ENCODE results near the gene OXSR1.

DNA sequence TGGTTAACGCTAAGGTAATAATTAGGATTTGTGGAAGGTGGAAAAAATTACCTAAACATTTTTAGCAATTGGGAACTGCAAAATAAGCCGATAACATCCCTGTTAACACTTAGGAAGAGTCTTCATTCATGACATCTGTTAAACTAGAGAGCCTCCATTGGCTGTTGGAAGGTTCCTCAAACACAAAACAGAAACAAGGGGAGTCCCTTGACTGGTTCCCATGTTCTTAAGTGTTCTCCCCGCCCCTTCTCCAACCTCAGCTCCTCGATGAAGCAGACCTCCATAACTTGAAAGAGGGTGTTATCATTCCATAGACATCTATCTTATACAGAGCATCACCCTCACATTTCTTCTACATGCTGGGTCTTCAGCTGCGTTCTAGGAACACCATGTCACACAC, 102.8 kb downstream of the OXSR1 start:
- TF ChIP-seq, protein P1, sequence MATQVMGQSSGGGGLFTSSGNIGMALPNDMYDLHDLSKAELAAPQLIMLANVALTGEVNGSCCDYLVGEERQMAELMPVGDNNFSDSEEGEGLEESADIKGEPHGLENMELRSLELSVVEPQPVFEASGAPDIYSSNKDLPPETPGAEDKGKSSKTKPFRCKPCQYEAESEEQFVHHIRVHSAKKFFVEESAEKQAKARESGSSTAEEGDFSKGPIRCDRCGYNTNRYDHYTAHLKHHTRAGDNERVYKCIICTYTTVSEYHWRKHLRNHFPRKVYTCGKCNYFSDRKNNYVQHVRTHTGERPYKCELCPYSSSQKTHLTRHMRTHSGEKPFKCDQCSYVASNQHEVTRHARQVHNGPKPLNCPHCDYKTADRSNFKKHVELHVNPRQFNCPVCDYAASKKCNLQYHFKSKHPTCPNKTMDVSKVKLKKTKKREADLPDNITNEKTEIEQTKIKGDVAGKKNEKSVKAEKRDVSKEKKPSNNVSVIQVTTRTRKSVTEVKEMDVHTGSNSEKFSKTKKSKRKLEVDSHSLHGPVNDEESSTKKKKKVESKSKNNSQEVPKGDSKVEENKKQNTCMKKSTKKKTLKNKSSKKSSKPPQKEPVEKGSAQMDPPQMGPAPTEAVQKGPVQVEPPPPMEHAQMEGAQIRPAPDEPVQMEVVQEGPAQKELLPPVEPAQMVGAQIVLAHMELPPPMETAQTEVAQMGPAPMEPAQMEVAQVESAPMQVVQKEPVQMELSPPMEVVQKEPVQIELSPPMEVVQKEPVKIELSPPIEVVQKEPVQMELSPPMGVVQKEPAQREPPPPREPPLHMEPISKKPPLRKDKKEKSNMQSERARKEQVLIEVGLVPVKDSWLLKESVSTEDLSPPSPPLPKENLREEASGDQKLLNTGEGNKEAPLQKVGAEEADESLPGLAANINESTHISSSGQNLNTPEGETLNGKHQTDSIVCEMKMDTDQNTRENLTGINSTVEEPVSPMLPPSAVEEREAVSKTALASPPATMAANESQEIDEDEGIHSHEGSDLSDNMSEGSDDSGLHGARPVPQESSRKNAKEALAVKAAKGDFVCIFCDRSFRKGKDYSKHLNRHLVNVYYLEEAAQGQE (IDR thresholded peaks at IDR 0.05; ENCODE audit: insufficient read depth in 1 of 2, low read depth in 2 of 2, low read length in 2 of 2), result no peak
- TF ChIP-seq SIN3A (IDR thresholded peaks at IDR 0.05; ENCODE audit: borderline replicate concordance, insufficient read depth, low read length) (no peak), TAF1 (IDR thresholded peaks at IDR 0.05; ENCODE audit: borderline replicate concordance, insufficient read depth, low read length) (no peak), POLR2AphosphoS5 (IDR thresholded peaks at IDR 0.05; ENCODE audit: low read depth, low read length) (no peak)
